NT2/D1 (cell line): ENCODE measurements around the gene SBF2.

Experiments
- DNase-seq: peaks from one replicate; pipeline ENCODE4 v3.0.0-alpha.2; 2011; ENCODE audit warnings: low read depth, low spot score
- H3K27me3 ChIP-seq: 2 replicates; pipeline ENCODE4 v1.6.0; 2011; ENCODE audit warnings: mild to moderate bottlenecking; ENCODE audit not compliant: insufficient read length, insufficient read depth
- H3K36me3 ChIP-seq: 2 replicates; pipeline ENCODE4 v1.6.1; 2011; ENCODE audit warnings: mild to moderate bottlenecking, low read length, mixed read lengths; ENCODE audit not compliant: insufficient read depth, insufficient read length
- H3K4me1 ChIP-seq: 2 replicates; pipeline ENCODE4 v1.5.1; 2011; ENCODE audit not compliant: insufficient read depth, insufficient read length
- H3K4me3 ChIP-seq: 2 replicates; pipeline ENCODE4 v1.5.1; 2011; ENCODE audit warnings: low read depth; ENCODE audit not compliant: insufficient read length
- H3K9ac ChIP-seq: 2 replicates; pipeline ENCODE4 v1.6.0; 2011; ENCODE audit warnings: low read depth; ENCODE audit not compliant: insufficient read length
- H3K9me3 ChIP-seq: 2 replicates; pipeline ENCODE4 v1.5.1; 2011; ENCODE audit warnings: mild to moderate bottlenecking, low read length; ENCODE audit not compliant: insufficient read depth
- SUZ12 ChIP-seq: IDR thresholded peaks from 2 replicates; pipeline ENCODE4 v1.6.1; 2011; ENCODE audit not compliant: insufficient read length, insufficient read depth; ENCODE audit errors: extremely low read depth
- YY1 ChIP-seq: IDR thresholded peaks from 2 replicates; pipeline ENCODE4 v1.6.1; 2011; ENCODE audit not compliant: insufficient read length, insufficient read depth
- ZNF274 ChIP-seq: IDR thresholded peaks from 2 replicates; pipeline ENCODE4 v1.6.1; 2011; ENCODE audit warnings: mild to moderate bottlenecking, low read depth, low read length

SBF2 gene

DNA sequence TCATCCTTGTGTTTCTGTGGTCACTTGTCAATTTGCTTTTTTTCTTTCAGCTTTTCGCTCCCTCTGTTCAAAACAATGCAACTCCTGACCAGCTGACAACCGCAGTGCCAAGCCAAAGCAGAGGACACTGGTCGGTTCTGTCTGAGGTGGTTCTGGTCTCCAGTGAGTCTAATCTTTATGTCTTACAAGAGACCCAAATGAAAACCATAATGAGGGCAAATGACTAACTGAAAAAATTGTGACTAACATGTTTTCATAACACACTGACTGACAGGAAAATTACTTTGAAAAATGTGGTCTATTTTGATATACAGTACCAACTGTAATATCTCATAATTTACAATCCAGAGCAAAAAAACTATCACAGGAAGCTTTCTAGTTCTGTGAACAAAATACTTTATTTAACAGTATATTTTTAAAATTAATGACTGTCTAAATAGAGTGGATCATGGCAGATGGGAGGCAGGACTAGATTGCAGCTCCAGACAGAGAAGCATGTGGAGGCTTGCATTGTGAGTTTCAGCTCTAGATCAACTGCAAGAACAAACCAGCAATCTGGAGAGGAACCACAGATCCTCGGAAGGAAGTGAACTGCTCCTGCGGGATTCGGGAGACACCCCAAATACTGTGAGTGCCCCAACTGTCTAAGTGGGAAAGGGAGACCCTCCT lies 311.8 kb downstream of the SBF2 start:
- Histone ChIP-seq H3K4me3 (no peak overlapping the region), H3K9ac (no peak overlapping the region), H3K9me3 (peaks cover 31% of the 10 kb centered on the region; the same call in 1 of the 2 replicates), H3K36me3 (no peaks in the 10 kb centered on the region), H3K4me1 (no peaks in the 10 kb centered on the region), H3K27me3 (no peaks in the 10 kb centered on the region)
- TF ChIP-seq ZNF274 (no peak), YY1 (no peak), SUZ12 (no peak)
- DNase-seq, result no peak

DNA sequence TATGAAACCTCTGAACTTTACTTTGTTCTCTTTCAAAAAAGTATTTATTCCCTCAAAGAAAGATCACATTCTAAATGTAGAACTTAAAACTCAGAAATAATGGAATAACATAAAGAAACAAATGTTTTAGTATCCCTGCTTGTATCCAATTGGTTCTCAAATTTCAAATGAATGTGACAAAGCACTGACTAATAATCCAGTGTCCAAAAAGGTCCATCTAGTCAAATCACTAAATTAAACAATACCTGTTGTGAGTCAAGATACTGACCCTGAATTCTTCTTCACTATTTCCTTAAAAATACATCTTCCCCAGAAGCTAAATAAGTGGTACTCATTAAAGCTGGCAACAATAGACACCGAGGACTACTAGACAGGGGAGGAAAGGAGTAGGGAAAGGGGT lies 313.1 kb downstream of the SBF2 start:
- no peak overlapping the region for H3K9ac ChIP-seq
- DNase-seq, result no peak
- no peaks in the 10 kb centered on the region for H3K4me1 ChIP-seq
- TF ChIP-seq YY1, result no peak
- TF ChIP-seq SUZ12, result no peak
- H3K27me3 ChIP-seq, result no peaks in the 10 kb centered on the region
- H3K9me3 ChIP-seq, result peaks cover 31% of the 10 kb centered on the region; the same call in 1 of the 2 replicates
- no peaks in the 10 kb centered on the region for H3K36me3 ChIP-seq
- no peak overlapping the region for H3K4me3 ChIP-seq

DNA sequence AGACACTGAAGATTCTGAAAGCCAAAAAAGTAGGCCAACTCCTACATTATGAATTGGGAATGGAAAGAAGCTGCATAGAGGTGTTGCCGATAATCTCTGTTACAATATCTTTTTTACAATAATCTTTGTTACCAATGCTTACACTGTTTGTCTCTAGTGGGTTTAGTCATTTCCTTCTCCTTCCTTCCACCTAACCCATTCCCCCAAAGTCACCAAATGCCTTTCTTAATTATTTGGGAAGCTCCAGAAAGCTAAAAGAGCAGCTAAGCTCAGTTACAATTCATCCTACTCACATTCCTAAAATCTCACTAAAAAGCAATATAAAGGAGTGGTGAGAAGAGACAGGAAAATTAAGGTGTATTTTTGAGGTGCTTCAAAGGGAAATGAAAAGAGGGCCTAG lies 316.5 kb downstream of the SBF2 start:
- H3K9me3 ChIP-seq, result peaks cover 10% of the 10 kb centered on the region; the same call in 1 of the 2 replicates
- no peak overlapping the region for H3K4me3 ChIP-seq
- H3K27me3 ChIP-seq, result no peaks in the 10 kb centered on the region
- H3K4me1 ChIP-seq, result no peaks in the 10 kb centered on the region
- DNase-seq, result no peak
- no peak for TF ChIP-seq ZNF274
- no peak for TF ChIP-seq SUZ12
- TF ChIP-seq YY1, result no peak
- no peaks in the 10 kb centered on the region for H3K36me3 ChIP-seq
- no peak overlapping the region for H3K9ac ChIP-seq

DNA sequence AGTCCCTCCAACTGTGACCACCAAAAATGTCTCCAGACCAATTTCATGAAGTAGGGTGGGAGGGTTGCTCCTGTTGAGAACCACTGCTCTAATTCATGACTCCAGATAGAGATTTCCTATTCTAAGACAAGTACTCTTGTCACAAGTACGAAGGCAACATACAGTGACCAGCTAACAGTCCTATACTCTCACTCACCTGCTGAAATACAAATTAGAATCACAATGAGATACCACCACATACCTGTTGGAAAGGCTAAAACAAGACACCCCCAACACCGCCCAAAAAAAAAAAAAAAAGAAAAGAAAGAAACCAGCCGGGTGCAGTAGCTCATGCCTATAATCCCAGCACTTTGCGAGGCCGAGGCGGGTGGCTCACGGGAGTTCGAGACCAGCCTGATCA lies 319.6 kb downstream of the SBF2 start:
- H3K27me3 ChIP-seq, result no peaks in the 10 kb centered on the region
- H3K9me3 ChIP-seq, result no peaks in the 10 kb centered on the region
- TF ChIP-seq ZNF274, result no peak
- TF ChIP-seq SUZ12, result no peak
- no peak for TF ChIP-seq YY1

DNA sequence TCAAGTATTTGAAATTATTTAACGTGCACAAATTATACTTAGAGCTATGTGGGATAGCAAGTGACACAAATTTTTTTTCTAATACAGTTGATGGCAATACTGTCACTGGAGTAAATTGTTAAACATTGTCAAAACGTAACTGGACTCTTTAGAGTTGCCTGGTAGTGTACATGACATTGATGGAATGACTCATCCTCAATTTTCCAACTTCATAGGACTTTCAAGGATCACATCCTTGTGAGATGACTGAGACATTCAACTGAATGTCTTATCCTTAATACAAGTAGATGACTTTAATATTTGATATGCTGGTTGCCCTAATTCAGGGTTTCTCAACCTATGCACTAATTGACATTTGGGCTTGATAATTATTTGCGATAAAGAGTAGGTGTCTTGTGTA lies 320.1 kb downstream of the SBF2 start:
- TF ChIP-seq ZNF274 (no peak), SUZ12 (no peak), YY1 (no peak)
- H3K27me3 ChIP-seq, result no peaks in the 10 kb centered on the region
- no peaks in the 10 kb centered on the region for H3K4me1 ChIP-seq
- no peak overlapping the region for H3K4me3 ChIP-seq
- DNase-seq, result no peak
- H3K9ac ChIP-seq, result no peak overlapping the region
- no peaks in the 10 kb centered on the region for H3K9me3 ChIP-seq
- H3K36me3 ChIP-seq, result no peaks in the 10 kb centered on the region

More for the DNA sequence above, 319.6 kb downstream of the SBF2 start:
- Histone ChIP-seq H3K36me3 (no peaks in the 10 kb centered on the region), H3K9ac (no peak overlapping the region), H3K4me3 (no peak overlapping the region), H3K4me1 (no peaks in the 10 kb centered on the region)
- no peak for DNase-seq

DNA sequence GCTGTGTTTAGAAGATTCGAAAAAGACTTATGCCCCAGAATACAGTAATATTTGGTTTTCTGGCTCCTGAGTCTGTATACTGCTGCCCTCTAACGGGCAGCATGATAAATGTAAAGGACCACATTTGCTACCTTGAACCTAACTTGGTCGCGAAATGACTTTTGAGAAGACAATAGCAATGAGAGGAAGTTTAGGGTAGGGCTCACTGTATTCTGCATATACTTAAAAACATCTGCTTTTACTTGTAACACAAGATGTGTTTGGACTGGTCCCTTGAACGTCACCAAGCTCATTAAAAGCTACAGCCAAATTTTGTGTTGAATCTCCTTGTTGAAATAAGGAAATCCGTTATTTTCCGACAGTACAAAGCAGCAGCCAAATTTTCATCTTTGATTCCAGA lies 321.0 kb downstream of the SBF2 start:
- Histone ChIP-seq H3K4me1 (no peaks in the 10 kb centered on the region), H3K36me3 (no peaks in the 10 kb centered on the region), H3K27me3 (no peaks in the 10 kb centered on the region), H3K9me3 (no peaks in the 10 kb centered on the region), H3K9ac (no peak overlapping the region), H3K4me3 (no peak overlapping the region)
- TF ChIP-seq ZNF274 (no peak), YY1 (no peak), SUZ12 (no peak)
- no peak for DNase-seq

DNA sequence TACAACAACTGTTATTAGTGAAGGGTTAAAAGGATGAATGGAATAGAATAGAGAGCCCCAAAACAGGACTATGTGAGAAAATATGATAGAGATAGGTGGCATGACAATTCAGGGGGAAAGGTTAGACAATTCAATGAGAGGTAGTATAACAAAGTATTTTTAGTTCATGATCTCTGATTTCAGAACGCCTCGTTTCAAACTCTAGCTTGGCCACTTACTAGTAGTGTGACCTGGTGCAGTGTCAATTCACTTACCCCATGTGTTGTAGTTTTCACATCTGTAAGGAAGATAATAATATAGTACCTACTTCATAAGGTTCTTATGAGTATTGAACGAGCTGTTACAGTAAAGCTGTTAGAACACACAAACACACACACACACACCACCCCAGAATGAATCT lies 322.1 kb downstream of the SBF2 start:
- Histone ChIP-seq H3K9me3 (no peaks in the 10 kb centered on the region), H3K9ac (no peak overlapping the region), H3K4me3 (no peak overlapping the region), H3K27me3 (no peaks in the 10 kb centered on the region), H3K4me1 (no peaks in the 10 kb centered on the region), H3K36me3 (no peaks in the 10 kb centered on the region)
- no peak for TF ChIP-seq YY1
- TF ChIP-seq ZNF274, result no peak
- TF ChIP-seq SUZ12, result no peak
- no peak for DNase-seq

DNA sequence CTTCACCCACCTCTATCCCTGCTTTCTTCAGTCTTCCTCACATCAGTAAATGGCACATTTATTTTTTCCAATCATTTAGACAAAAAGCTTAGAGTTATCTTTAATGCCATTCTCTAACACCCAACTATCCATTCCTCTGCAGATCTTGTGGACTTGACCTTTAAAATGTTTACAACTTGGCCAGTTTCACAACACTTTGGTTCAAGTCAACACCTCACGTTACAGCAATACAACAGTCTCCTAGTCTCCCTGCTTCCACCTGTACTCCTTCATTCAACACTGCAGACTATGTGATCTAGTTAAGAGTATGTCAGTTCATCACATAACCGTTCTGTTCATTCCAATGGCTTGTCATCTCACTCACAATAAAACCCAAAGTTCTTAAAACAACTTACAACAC lies 325.0 kb downstream of the SBF2 start:
- H3K4me3 ChIP-seq, result no peak overlapping the region
- no peaks in the 10 kb centered on the region for H3K9me3 ChIP-seq
- no peak for TF ChIP-seq YY1
- no peak for TF ChIP-seq ZNF274
- TF ChIP-seq SUZ12, result no peak
- no peaks in the 10 kb centered on the region for H3K36me3 ChIP-seq
- no peak overlapping the region for H3K9ac ChIP-seq
- no peaks in the 10 kb centered on the region for H3K4me1 ChIP-seq
- H3K27me3 ChIP-seq, result no peaks in the 10 kb centered on the region
- no peak for DNase-seq
